ENCODE measurements around the gene ELOVL2. TPM values are rescaled to one million over a fixed set of nuclear protein-coding genes. Genes with fewer than 3 reads are reported as not detected.

Gene ELOVL2
- total RNA-seq, 1 donor from 2014 or later, result not detected

- CTCF ChIA-PET, result no interaction called here
- Mint-ChIP-seq H3K36me3 (ENCODE audit: low read depth) (no peaks in the 10 kb centered on the region), H3K27ac (no peak overlapping the region), H3K4me1 (no peaks in the 10 kb centered on the region), H3K9me3 (peaks cover 21% of the 10 kb centered on the region), H3K27me3 (peaks cover 4% of the 10 kb centered on the region), H3K4me3 (no peak overlapping the region)
- DNase-seq, result no peak
- no peak for TF ChIP-seq CTCF (IDR thresholded peaks at IDR 0.05)
- POLR2A ChIA-PET, result no interaction called here
- ATAC-seq (ENCODE audit: low read depth), result no peak
- intact Hi-C loops (cut with micrococcal nuclease), result no loop called here
These were observed 81.0 kb downstream of the ELOVL2 start for GRCh38 chr6:10963113-10963512.

- ChIA-PET POLR2A (no interaction called here), CTCF (no interaction called here)
- H3K9me3 Mint-ChIP-seq, result peaks cover 17% of the 10 kb centered on the region
- no peaks in the 10 kb centered on the region for H3K4me1 Mint-ChIP-seq
- DNase-seq (no peak), ATAC-seq (ENCODE audit: low read depth) (no peak)
- no peak overlapping the region for H3K27ac Mint-ChIP-seq
- TF ChIP-seq CTCF (IDR thresholded peaks at IDR 0.05), result no peak
- H3K36me3 Mint-ChIP-seq (ENCODE audit: low read depth), result no peaks in the 10 kb centered on the region
- H3K27me3 Mint-ChIP-seq, result peaks cover 4% of the 10 kb centered on the region
- intact Hi-C loops (cut with micrococcal nuclease), result no loop called here
- H3K4me3 Mint-ChIP-seq, result no peak overlapping the region
These were observed 81.4 kb downstream of the ELOVL2 start for GRCh38 chr6:10962673-10963072.

- intact Hi-C loops (cut with micrococcal nuclease), result no loop called here
- no peak overlapping the region for H3K27ac Mint-ChIP-seq
- no peak overlapping the region for H3K4me3 Mint-ChIP-seq
- H3K36me3 Mint-ChIP-seq (ENCODE audit: low read depth), result no peaks in the 10 kb centered on the region
- no peak for ATAC-seq (ENCODE audit: low read depth)
- no peak for DNase-seq
- peaks cover 7% of the 10 kb centered on the region for H3K27me3 Mint-ChIP-seq
- H3K9me3 Mint-ChIP-seq, result peaks cover 15% of the 10 kb centered on the region
- POLR2A ChIA-PET, result interaction anchor here (0.7 kb wide), 1 partner anchor 59 kb away, joined by 4 read pairs; no protein-coding TSS in a partner anchor
- CTCF ChIA-PET, result no interaction called here
- no peaks in the 10 kb centered on the region for H3K4me1 Mint-ChIP-seq
- no peak for TF ChIP-seq CTCF (IDR thresholded peaks at IDR 0.05)
These were observed 82.3 kb downstream of the ELOVL2 start for GRCh38 chr6:10961837-10962236.

- Mint-ChIP-seq H3K36me3 (ENCODE audit: low read depth) (no peaks in the 10 kb centered on the region), H3K27me3 (peaks cover 7% of the 10 kb centered on the region), H3K4me1 (no peaks in the 10 kb centered on the region), H3K27ac (no peak overlapping the region), H3K4me3 (no peak overlapping the region), H3K9me3 (peaks cover 2% of the 10 kb centered on the region)
- intact Hi-C loops (cut with micrococcal nuclease), result no loop called here
- CTCF ChIA-PET, result no interaction called here
- DNase-seq, result no peak
- no peak for TF ChIP-seq CTCF (IDR thresholded peaks at IDR 0.05)
- POLR2A ChIA-PET, result no interaction called here
- no peak for ATAC-seq (ENCODE audit: low read depth)
These were observed 83.9 kb downstream of the ELOVL2 start for GRCh38 chr6:10960171-10960570.

- H3K9me3 Mint-ChIP-seq, result no peaks in the 10 kb centered on the region
- POLR2A ChIA-PET, result no interaction called here
- TF ChIP-seq CTCF (IDR thresholded peaks at IDR 0.05), result no peak
- CTCF ChIA-PET, result no interaction called here
- H3K4me3 Mint-ChIP-seq, result no peak overlapping the region
- peaks cover 3% of the 10 kb centered on the region for H3K4me1 Mint-ChIP-seq
- no peak overlapping the region for H3K27ac Mint-ChIP-seq
- no peak for DNase-seq
- H3K36me3 Mint-ChIP-seq (ENCODE audit: low read depth), result no peaks in the 10 kb centered on the region
- intact Hi-C loops (cut with micrococcal nuclease), result no loop called here
- peaks cover 8% of the 10 kb centered on the region for H3K27me3 Mint-ChIP-seq
- ATAC-seq (ENCODE audit: low read depth), result no peak
These were observed 86.7 kb downstream of the ELOVL2 start for GRCh38 chr6:10957414-10957886.

All from activated B cell treated with CpG ODN at 0.5 μM for 24 hours (primary cell).